ENCODE measurements around the gene SUDS3.

Gene SUDS3

GRCh38 chr12:118427819-118428218, 51.5 kb downstream of the SUDS3 start:
- no peak overlapping the region for H3K27ac Mint-ChIP-seq
- no peaks in the 10 kb centered on the region for H3K27me3 Mint-ChIP-seq (ENCODE audit: low read depth, poor library complexity)
- H3K4me1 Mint-ChIP-seq = no peaks in the 10 kb centered on the region
- H3K36me3 Mint-ChIP-seq (ENCODE audit: low read depth) = no peaks in the 10 kb centered on the region
- H3K9me3 Mint-ChIP-seq = no peaks in the 10 kb centered on the region
- no peak for TF ChIP-seq CTCF (IDR thresholded peaks at IDR 0.05)
- H3K4me3 Mint-ChIP-seq = no peak overlapping the region
- DNase-seq = no peak

DNA sequence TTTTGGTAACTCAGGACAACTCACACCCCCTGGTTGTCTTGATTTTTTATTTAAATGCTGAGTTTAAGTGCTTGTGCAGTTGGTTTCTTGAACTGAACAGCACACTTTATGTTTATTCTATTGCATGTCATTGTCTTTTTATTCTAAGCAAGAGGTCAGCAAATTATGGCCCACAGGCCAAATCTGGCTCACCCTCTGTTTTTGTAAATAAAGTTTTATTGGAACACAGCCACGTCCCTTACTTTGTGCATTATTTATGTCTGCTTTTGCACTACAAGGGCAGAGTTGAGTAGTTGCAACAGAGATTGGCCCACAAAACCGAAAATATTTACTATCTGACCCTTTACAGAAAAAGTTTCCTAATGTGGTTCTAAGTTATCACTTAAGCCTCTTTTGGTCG, 52.3 kb downstream of the SUDS3 start:
- no peaks in the 10 kb centered on the region for H3K4me1 Mint-ChIP-seq
- H3K27me3 Mint-ChIP-seq (ENCODE audit: low read depth, poor library complexity) = no peaks in the 10 kb centered on the region
- no peaks in the 10 kb centered on the region for H3K9me3 Mint-ChIP-seq
- no peak for TF ChIP-seq CTCF (IDR thresholded peaks at IDR 0.05)
- no peak overlapping the region for H3K4me3 Mint-ChIP-seq
- H3K36me3 Mint-ChIP-seq (ENCODE audit: low read depth) = no peaks in the 10 kb centered on the region
- no peak overlapping the region for H3K27ac Mint-ChIP-seq
- no peak for DNase-seq

DNA sequence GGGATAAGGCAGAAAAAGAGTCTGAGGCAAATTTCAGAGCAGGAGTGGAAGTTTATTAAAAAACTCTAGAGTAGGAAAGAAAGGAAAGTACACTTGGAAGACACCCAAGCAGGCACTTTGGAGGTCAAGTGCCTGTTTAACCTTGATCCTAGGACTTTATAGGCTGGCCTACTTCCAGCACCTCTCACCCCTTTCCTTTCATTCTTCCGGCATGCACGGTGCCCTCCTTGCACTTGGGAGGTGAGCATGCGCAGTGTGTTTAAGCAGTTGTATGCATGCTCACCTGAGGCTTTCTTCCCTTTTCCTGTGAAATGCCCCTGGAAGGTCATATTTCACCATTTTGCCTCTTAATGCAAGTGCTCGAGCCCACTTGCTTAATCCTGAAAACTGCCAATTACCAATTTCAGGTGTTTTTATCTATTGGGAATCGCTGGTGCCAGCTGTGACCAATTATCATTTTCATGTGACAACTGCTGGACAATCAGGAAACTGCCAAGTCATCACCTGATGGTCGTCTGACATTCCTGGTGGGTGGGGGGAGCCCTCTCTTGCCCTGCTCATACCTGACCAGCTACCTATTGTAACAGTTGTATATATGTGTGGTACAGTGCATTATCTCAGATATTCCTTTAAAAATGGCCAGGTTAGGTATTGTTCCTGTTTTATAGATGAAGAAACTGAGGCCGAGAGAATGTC, 53.5 kb downstream of the SUDS3 start:
- Mint-ChIP-seq H3K27me3 (ENCODE audit: low read depth, poor library complexity) (no peaks in the 10 kb centered on the region), H3K9me3 (no peaks in the 10 kb centered on the region), H3K4me3 (no peak overlapping the region), H3K36me3 (ENCODE audit: low read depth) (no peaks in the 10 kb centered on the region), H3K27ac (no peak overlapping the region), H3K4me1 (no peaks in the 10 kb centered on the region)
- DNase-seq = no peak
- no peak for TF ChIP-seq CTCF (IDR thresholded peaks at IDR 0.05)

DNA sequence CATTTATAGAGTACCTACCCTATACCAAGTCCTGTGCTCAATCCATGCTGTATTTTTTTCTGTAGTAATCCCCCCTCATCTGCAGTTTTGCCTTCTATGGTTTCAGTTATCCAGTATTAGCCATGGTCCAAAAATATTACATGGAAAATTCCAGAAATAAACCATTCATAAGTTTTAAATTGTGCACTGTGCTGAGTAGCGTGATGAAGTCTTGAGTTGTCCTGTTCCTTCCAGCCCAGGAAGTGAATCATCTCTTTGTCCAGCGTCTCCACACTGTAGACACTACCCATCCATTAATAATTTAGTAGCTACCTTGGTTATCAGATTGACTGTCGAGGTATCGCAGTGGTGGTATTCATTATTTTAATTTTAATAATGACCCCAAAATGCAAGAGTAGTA, 54.2 kb downstream of the SUDS3 start:
- Mint-ChIP-seq H3K27ac (no peak overlapping the region), H3K4me1 (no peaks in the 10 kb centered on the region), H3K27me3 (ENCODE audit: low read depth, poor library complexity) (no peaks in the 10 kb centered on the region), H3K36me3 (ENCODE audit: low read depth) (no peaks in the 10 kb centered on the region), H3K4me3 (no peak overlapping the region), H3K9me3 (no peaks in the 10 kb centered on the region)
- TF ChIP-seq CTCF (IDR thresholded peaks at IDR 0.05) = no peak
- DNase-seq = no peak

DNA sequence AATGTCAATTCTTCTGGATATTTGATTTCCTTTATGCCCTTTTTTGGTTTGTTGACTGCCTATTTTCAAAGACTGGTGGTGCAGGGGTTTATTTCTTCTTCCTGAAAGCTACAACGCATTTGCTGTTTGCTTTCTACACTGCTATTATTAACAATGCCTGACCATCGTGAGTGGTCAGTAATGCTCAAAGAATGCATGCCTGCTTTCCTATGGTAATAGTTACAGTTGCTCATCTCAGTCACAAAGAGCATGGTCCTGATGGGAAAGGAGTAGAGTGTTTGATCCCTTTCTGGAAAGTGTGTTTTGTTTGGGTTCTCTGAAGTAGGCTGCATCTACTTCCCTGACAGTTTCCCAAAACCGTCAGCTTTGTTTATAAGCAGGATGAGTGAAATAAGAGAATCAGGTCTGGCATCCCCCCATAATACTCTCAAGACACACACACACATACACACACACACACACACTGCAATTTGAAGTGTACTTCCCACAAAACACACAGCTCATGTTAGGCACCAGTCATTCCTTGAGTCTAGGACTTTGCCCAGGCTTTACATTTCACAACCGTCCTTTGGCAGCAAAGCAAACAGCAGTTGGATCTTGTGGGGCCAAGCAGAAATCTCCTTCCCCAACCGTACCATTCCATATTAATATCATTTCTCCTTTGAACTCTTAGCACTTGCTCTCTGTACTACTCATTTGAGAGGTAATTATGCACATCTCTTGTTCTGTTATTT, 56.6 kb downstream of the SUDS3 start:
- no peak for TF ChIP-seq CTCF (IDR thresholded peaks at IDR 0.05)

More for the DNA sequence above, 56.6 kb downstream of the SUDS3 start:
- H3K27me3 Mint-ChIP-seq (ENCODE audit: low read depth, poor library complexity) = no peaks in the 10 kb centered on the region
- H3K27ac Mint-ChIP-seq = no peak overlapping the region
- no peaks in the 10 kb centered on the region for H3K36me3 Mint-ChIP-seq (ENCODE audit: low read depth)
- H3K9me3 Mint-ChIP-seq = no peaks in the 10 kb centered on the region
- DNase-seq = no peak
- no peak overlapping the region for H3K4me3 Mint-ChIP-seq
- no peaks in the 10 kb centered on the region for H3K4me1 Mint-ChIP-seq

Data from nephron progenitor cell (in vitro differentiated cells).